GM18867 (cell line): Measurements from ENCODE around the gene ERP27.

Experiments
- ATAC-seq: cut with Tn5 transposase; IDR thresholded peaks from one replicate; pipeline ENCODE4 v1.9.1; 2021; ENCODE audit warnings: mild to moderate bottlenecking, moderate library complexity; ENCODE audit not compliant: unreplicated experiment

ERP27 gene

DNA sequence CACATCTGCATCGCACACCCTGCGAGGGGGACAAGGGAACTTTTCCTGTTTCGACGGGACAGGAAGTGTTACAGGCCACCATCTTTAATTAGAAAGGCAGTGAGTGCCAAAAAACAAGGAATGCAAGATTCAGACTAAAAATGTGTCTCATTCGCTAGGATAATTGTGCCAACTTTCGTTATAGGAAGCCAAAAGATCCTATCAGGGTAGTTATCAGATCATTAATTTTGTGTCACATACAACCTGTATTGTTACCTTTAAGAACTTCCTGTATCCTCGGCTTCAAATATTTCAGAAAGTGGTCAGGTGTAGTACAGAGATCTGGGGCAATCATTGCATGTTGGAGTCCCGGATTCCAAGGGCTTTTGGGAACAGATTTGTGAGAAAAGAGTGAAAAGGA, 33.5 kb downstream of the ERP27 start:
- ATAC-seq, result no peak

DNA sequence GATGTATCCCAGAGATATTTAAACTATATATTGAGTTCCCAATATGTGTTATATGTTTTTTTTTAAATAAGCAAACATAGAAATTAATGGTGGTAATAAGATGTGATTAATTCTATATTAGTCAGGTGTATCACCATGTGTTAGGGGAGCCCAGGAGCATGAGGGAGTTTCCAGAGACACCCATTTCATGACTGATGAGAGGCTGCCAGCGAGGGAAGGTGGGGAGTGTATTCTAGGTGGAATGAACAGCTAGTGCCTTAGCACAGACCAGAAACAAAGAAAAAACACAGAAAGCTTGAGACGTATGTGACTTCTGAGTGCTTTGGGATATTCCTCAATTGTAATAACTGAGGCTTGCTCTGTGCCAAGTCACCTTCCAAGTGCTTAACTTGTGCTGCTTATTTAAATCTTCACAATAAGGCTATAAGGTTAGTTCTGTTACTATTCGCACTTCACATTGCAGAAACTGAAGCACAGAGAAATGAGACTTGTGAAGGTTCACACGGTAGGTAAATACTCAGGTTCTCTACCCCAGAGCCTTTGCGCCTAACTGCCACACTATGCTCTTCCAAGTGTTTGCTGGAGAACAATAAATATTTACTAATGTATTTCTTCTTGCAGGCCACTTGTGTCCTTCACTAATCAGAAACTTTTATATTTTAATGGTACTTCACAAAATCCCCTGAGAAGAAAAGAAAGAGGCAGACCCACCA, 34.8 kb downstream of the ERP27 start:
- ATAC-seq, result no peak

DNA sequence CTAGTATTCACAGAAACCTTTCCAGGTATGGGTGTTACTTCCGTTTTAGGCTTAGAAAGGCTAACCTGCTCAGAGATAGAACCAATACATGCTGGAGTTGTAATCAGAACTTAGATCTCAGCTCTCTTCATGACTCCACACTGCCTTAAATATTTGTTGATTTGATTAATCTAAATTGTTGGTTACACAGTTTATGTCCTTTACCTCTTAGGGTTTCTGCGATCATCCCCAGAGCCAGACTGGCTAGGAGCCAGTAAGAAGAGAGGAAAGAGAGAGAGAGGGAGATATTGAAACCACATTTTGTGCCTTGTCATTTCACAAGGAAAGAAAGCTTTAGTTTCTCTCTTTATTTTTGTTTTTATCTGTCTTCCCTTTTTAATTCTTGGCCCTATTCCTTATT, 35.9 kb downstream of the ERP27 start:
- ATAC-seq, result no peak

DNA sequence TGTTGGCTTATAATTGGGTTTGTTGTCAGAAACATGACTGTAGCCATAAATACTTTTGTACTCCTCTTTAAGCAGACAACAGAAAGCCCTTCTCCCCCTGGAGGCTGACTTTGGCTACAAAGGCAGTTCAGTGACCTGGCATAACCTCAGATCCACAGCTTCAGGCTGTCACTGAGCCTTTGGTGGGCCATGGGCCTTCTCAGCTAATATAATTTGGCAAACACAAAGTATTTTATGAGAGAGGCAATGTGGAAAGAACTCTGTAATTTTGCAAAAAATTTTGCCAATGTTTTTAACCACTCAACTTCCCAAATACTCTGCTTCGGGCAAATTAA, 37.1 kb downstream of the ERP27 start:
- ATAC-seq, result no peak

DNA sequence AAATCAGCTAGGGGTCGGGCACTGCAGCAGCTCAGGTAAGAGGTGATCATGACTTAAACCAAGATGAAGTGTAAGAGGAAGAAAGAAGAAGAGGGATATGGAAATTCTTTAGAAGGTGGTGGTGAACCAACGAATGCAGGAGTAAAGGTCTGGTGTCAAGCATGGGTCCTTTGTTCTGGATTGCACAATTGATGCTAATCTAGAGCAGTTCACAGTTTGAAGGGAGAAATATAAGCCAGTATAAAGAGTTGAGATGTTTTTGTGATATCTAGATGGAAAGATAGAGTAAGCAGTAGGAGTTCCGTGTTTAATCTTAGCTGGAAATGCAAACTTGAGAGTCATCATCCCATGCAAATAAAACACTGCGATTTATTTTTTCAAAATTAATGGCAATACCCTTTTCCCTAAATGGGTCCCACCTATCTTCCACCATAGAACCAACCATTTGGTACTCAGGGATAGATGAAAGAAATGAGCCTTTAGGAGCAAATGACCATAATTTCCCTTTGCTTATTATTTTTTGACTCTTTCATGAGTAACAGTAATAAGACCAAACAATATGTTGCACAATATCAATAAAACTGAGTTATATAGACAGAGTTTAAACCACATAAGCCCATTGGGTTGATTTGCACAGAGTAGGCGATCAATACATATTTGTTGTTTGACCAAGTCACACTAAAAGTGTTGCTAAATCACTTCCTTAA, 37.7 kb downstream of the ERP27 start:
- ATAC-seq, result no peak

DNA sequence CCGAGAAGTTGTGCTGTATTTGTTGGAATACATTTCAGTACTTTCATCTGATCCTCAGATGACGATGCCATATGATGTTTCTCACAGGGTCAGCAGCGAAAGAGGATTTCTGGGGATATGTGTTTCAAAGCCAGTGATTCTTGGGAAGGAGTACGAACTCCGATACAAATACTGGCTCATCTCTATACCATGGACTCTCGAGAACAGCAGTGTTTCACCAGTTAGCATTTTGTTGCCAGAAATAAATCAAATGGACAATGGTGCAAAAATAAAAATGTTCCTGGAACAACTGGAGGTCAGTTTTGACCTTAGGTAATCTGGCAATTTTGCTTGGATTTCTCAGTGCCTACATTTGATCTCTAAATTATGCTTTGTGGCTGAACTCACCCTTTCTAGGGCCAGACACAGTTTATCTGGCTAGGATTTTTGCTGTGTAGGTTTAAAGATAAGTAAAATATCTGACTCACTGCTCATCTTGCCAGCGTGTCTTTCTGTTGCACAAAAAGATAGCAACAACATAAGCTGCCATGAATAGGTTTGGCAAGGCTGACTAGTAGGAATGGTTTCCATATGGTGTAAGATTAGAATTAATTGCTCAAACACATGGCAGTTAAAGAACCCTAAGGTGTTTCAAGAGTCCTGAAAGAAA, 41.7 kb downstream of the ERP27 start:
- ATAC-seq, result no peak

DNA sequence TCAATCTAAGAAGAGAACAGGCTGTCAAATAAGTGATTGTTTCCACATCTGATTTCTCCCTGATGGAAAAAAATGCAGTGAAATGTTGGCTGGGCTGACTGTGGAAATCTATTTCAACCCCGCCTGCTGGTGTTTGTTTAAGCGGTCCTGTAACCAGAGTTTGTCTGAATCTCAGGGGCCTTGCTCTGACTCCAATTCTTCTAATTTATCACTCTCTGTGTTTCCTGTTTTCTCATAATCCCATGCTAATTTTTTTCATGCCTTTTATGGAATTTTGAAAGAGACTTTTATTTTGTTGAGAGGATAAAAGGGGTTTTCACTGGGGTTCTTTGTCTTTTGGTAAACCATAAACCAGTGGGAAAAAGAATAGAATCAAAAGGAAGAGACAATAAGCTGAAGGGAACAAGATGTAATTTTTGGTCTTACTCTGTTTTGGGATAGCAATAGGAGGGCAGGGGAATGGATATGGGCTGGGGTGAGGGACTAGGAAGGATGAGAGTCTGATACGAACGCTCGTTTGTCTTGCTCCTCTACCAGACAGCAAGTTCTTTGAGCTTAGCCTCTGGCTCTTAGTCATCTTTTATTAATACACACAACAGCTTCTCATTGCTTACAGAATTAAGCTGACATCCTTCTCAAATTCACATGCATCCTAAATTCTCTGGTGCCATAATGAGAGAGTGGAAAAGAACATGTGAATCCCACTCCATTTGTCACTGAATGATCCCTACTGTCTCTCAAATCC, 44.7 kb downstream of the ERP27 start:
- no peak for ATAC-seq

DNA sequence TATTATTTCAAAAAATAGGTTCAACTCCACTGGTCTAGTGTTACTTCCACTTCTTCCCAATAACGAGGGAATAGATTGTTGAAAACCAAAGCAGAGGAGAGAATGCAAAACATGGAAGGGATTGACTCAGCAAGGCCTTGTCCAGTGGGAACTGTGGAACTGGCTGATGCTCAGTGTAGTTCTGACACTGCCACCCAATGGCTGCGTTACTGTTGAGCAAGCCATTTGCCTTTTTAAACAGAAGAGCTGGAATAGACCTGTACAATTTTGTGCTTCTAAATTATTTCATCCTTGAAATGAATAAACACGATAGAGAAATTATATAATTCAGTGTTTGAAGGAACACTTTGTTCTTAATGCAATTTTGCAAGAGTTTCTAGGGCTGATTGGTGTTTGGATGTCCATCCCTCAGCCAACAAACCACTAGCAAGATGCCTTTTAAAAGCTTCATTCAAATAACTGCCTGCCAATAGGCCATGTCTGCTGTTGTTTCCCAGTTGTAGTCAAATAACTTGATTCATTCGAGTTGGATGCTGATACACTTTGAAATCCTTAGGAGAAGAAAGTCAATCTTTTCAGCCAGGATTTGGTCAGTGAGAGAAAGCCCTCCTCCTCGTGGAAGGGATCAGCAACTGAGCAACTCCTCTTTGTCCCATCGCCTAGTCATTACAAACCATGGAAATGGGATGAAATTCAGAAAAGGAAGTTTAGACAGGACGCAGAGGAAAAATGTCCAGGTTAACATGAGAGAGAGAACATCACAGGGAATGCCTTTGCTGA, 45.4 kb downstream of the ERP27 start:
- ATAC-seq, result no peak

DNA sequence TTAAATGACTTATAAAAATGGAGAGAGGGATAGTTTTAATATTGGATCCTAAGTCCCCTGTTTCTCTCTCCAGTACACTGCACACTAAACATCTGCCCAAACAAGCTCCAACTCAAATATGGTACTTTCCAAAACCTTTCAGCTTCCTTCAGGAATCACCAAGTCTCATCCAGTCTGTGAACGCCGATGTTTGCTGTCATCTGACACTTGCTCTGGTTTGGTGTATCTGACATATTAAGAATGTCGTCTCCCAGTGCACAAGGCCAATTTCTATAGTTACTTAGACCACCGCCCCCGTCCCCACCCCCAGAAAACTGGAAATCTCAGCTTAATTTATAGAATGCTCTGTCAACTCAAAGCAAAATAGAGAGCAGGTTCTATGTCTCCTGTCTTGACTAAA, 47.6 kb downstream of the ERP27 start:
- ATAC-seq, result no peak

DNA sequence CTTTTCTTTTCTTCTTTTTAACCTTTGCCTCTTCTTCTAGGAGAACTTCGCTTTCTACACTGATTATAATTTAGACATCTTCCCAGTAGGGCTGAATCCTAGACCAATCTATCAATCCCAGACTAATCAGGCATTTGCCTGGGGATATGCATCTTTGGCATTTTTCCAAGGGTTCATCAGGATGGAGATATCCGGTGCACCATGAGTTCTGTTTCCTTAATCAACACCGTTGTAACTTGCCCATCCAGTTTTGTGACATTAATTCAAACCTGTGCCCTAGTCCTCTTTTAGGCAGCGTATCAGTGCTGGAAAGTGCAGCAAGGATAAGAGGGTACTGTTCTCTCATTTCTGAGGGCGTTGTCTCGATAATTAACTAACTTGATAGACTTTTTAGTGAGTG, 52.1 kb downstream of the ERP27 start:
- ATAC-seq, result no peak

DNA sequence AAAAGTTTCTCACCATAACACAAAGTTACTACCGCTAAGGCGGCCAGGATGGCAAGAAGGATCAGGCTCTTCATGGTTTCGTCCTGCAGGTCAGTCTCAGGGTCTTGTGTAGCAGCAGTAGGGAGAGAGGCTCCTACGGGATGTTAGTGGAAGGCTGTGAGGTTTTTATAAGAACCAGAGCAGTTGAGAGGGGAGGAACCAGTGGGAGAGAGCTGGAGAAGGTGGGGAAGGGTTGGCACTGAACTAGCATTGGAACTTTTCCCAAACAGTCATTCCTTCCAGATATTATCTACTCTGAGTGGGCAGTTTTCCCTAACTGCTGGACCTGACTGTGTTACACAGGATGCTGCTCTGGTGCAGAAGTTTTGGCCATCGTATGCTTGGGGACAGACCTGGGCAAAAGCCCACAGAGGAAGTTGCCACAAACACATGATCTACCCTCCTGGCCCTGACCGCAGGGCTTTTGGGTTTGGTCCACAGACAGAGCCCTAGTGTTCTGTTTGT, 52.6 kb downstream of the ERP27 start, which contains the start of gene MGP:
MGP (minus strand) TSS at position 137 of the 504 bp plus-strand sequence; CDS start at position 74, 63 bp downstream.
- ATAC-seq, result no peak

DNA sequence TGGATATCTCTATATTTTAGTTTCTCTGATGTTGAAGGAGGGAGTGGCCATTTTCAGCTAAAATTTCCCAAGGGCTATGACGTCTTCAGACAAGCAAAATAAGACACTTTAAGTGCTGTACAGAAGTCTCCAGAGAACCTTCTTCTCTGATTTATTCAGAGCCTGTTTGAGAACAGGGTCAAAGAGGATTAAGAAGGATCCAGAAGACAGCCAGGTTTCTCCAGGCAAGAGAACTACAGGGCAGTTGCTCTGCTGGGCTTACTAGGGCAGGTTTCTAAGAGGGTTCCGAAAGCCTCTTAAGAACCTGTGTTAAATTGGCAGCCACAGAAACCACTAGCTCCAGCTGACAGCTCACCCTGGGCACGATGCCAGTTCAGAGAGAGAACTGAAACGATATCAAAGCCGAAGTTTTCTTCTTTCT, 53.9 kb downstream of the ERP27 start:
- peak; percentile 98 for ATAC-seq

DNA sequence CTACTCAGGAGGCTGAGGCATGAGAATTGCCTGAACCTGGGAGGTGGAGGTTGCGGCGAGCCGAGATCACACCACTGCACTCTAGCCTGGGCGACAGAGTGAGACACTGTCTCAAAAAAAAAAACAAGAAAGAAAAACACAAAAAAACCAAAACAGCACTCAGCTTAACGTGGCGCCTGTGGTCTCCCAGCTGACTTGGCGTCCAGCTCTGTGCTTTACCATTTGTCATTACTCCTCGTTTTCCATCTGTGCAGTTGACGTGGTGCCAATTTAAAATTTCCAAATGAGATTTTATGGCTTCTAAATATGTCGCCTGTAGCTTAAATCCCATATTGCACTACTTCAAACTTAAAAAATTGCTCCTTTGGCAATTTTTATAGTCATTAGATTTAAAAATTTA, 54.7 kb downstream of the ERP27 start:
- ATAC-seq, result no peak

DNA sequence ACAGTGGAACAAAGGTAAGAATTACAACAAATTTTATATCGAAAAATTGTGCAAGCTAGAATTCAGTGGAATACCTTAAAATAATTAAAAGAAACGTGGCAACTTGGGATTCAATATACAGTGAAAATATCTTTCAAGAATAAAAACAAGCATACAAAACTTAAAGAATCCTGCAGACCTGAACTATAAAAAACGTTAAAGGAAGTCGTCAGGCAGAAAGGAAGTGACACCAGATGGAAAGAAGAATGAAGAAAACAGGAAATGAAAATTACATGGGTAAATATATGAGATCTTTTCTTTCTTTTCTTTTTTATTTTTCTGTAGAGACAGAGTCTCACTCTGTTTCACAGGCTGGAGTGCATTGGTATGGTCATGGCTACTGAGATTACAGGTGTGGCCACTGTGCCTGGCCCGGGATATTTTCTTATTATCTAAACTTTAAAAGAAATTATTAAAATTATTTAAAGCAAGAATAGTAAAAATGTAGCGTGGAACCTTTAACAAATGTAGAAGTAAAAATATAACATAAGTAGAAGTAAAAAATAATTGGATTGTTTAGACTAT, 57.4 kb downstream of the ERP27 start:
- ATAC-seq, result no peak

DNA sequence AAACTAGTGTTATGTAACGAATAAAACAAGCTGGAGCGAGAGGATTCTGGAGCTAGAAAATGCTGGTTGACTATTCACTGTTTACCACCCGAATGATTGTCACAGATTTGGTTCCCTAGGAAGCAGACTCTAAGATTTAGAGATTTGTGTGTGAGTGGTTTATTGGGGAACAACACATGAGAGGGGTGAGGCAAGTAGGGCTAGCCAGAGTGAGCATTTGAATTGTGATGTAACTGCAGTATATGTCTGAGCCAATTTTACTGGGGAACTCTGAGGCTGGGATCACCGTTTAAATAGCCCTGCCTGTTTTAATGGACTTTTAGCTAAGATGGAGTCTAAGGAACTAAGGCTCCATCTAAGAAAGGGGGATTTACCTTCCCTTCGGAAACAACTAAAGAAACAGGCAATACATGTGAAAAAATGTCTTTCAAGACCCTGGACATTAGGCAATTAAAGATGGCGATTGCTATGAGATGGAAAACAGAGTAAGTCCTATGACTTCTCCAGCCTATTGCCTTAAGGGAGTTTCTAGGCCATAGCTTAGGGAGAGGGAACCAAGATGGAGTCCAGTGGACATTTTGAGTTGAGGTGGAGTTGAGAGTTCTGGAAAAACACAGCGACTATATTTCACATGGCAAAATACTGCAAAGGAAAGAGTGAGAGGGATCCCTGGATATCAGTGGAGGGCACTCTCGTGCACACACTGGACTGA, 59.0 kb downstream of the ERP27 start:
- ATAC-seq, result no peak

DNA sequence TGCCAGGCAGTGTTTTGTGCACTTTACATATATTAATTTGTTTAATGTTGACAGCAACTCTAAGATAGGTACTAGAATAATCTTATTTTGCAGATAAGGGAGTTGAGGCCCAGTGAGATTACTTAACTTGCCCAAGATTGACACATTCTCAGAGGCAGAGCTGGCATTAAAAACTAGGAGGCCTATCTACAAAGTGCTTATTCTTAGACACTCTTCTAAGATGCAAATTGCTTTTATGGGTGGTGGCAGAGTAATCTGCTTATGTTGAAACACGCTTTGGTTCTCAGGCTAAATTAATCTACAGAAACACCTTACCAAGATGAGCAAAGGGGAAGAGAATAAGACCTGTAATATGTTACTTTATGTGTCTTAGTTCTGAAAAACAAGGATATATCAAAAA, 59.8 kb downstream of the ERP27 start:
- ATAC-seq, result no peak

DNA sequence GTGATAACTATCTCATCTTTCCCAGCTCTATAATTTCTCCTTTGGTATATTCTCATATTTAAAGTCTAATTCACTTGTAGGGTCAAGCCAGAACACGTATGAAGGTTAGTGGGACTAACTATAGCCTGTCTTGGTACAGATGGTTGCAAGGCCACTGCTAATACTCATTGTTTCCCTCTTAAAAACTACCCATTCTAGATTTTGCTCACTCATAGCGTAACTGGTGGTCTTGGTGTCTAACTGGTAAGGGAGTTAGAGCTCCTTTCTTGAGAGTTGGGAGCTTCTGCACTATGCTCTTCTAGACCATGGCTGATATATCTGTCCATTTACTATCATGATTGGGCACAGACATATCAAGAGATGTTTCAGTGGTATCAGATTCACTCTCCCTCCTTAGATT, 61.5 kb downstream of the ERP27 start:
- no peak for ATAC-seq

DNA sequence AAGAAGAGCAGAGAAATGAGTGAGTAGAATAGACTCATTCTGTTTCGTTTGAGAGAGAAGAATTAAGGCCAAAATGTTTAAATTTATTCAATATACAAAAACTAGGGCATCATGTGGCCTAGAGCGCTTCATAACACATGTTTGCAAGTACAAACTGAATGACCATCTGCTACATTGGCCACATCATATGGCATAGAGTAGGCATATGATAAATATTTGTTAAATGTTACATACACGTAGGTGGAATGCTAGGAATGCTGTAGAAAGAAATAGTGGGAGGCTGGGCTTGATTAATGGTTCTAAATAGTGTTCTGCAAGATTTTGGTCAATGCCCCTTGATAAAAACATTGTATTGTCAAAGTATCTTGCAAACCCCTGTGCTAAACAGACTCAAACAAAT, 63.5 kb downstream of the ERP27 start:
- ATAC-seq, result no peak

DNA sequence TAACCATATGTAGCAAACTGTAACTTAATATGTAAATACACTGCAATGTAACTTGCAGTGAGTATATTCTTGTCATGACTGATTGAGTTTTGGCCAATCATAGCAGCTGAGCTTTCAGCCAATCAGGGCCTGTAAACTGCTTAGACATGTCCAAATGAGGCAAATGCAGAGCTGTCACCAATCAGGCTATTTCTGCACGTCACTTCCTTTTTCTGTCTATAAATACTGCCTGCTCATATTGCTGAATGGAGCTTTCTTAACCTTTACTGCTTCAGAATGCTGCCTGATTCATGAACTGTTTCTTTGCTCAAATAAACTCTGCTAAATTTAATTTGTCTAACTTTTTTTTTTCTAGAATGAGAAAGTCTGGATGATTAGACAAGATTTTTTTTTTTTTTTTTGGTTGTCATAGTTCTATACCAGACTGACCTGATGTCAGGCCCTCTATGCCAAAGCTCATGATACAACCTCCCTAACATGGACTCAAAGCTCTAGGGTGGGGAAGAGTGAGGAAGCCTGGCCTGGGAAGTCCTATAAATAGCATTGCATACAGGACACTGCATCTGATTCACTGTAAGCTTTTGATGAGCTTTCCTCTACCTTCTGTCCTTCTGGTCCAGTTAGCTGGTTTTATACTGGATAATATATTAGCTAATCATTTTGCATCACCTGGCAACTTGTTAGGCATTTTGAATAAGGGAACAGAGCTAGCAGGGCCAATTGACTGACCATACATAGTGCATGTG, 64.7 kb downstream of the ERP27 start:
- no peak for ATAC-seq
